ENCODE data around the gene CSAD. TPM values are rescaled to one million over a fixed set of nuclear protein-coding genes. Genes with fewer than 3 reads are reported as not detected.
"Not testable (repeated sequence)": the region's sequence is repeated elsewhere in the genome, so short reads cannot be mapped to it uniquely, and the experiment has no call there.

The CSAD gene
- total RNA-seq, 1 donor from 2014 or later = 16.7 TPM

GRCh38 chr12:53174881-53175491, 5.7 kb downstream of the CSAD start:
- Histone ChIP-seq H3K4me3 (ENCODE audit: low read length in 3 of 3) (no peak overlapping the region), H3K9ac (ENCODE audit: low read depth in 1 of 3, low read length in 3 of 3) (no peak overlapping the region), H3K27ac (ENCODE audit: low read depth, low read length) (no peak overlapping the region), H3K36me3 (ENCODE audit: control insufficient read depth in 3 of 3, insufficient read depth in 3 of 3, low read length in 3 of 3) (peaks cover 12 to 26% (median 14%) of the 10 kb centered on the region in 3 donors), H3K4me1 (ENCODE audit: control insufficient read depth in 3 of 3, insufficient read depth in 3 of 3, low read length in 3 of 3) (peaks cover 5 to 10% (median 10%) of the 10 kb centered on the region in 3 donors), H3K9me3 (ENCODE audit: control insufficient read depth in 3 of 3, low read length in 3 of 3) (no peaks in the 10 kb centered on the region), H3K27me3 (ENCODE audit: control insufficient read depth in 3 of 3, insufficient read depth in 3 of 3, low read length in 3 of 3) (no peaks in the 10 kb centered on the region)

GRCh38 chr12:53173085-53173715, 7.5 kb downstream of the CSAD start:
- H3K9me3 ChIP-seq (ENCODE audit: control insufficient read depth in 3 of 3, low read length in 3 of 3) = no peaks in the 10 kb centered on the region
- H3K9ac ChIP-seq (ENCODE audit: low read depth in 1 of 3, low read length in 3 of 3) = no peak overlapping the region
- no peaks in the 10 kb centered on the region for H3K27me3 ChIP-seq (ENCODE audit: control insufficient read depth in 3 of 3, insufficient read depth in 3 of 3, low read length in 3 of 3)
- no peak overlapping the region for H3K4me3 ChIP-seq (ENCODE audit: low read length in 3 of 3)
- peaks cover 0 to 3% (median 0%) of the 10 kb centered on the region in 3 donors for H3K4me1 ChIP-seq (ENCODE audit: control insufficient read depth in 3 of 3, insufficient read depth in 3 of 3, low read length in 3 of 3)
- H3K27ac ChIP-seq (ENCODE audit: low read depth, low read length) = no peak overlapping the region
- peaks cover 17 to 31% (median 19%) of the 10 kb centered on the region in 3 donors for H3K36me3 ChIP-seq (ENCODE audit: control insufficient read depth in 3 of 3, insufficient read depth in 3 of 3, low read length in 3 of 3)

GRCh38 chr12:53172352-53172751, 8.4 kb downstream of the CSAD start:
- Histone ChIP-seq H3K36me3 (ENCODE audit: control insufficient read depth in 3 of 3, insufficient read depth in 3 of 3, low read length in 3 of 3) (peaks cover 17 to 31% (median 19%) of the 10 kb centered on the region in 3 donors), H3K4me1 (ENCODE audit: control insufficient read depth in 3 of 3, insufficient read depth in 3 of 3, low read length in 3 of 3) (peaks cover 0 to 3% (median 0%) of the 10 kb centered on the region in 3 donors), H3K9ac (ENCODE audit: low read depth in 1 of 3, low read length in 3 of 3) (no peak overlapping the region), H3K27me3 (ENCODE audit: control insufficient read depth in 3 of 3, insufficient read depth in 3 of 3, low read length in 3 of 3) (no peaks in the 10 kb centered on the region), H3K9me3 (ENCODE audit: control insufficient read depth in 3 of 3, low read length in 3 of 3) (no peaks in the 10 kb centered on the region), H3K4me3 (ENCODE audit: low read length in 3 of 3) (no peak overlapping the region), H3K27ac (ENCODE audit: low read depth, low read length) (no peak overlapping the region)

GRCh38 chr12:53171725-53172329, 8.9 kb downstream of the CSAD start:
- peaks cover 0 to 3% (median 0%) of the 10 kb centered on the region in 3 donors for H3K4me1 ChIP-seq (ENCODE audit: control insufficient read depth in 3 of 3, insufficient read depth in 3 of 3, low read length in 3 of 3)
- H3K27me3 ChIP-seq (ENCODE audit: control insufficient read depth in 3 of 3, insufficient read depth in 3 of 3, low read length in 3 of 3) = no peaks in the 10 kb centered on the region
- no peak overlapping the region for H3K9ac ChIP-seq (ENCODE audit: low read depth in 1 of 3, low read length in 3 of 3)
- H3K9me3 ChIP-seq (ENCODE audit: control insufficient read depth in 3 of 3, low read length in 3 of 3) = no peaks in the 10 kb centered on the region
- no peak overlapping the region for H3K27ac ChIP-seq (ENCODE audit: low read depth, low read length)
- H3K4me3 ChIP-seq (ENCODE audit: low read length in 3 of 3) = no peak overlapping the region
- H3K36me3 ChIP-seq (ENCODE audit: control insufficient read depth in 3 of 3, insufficient read depth in 3 of 3, low read length in 3 of 3) = peaks cover 17 to 36% (median 19%) of the 10 kb centered on the region in 3 donors

- Histone ChIP-seq H3K4me3 (ENCODE audit: low read length in 3 of 3) (no peak overlapping the region), H3K27ac (ENCODE audit: low read depth, low read length) (no peak overlapping the region), H3K27me3 (ENCODE audit: control insufficient read depth in 3 of 3, insufficient read depth in 3 of 3, low read length in 3 of 3) (no peaks in the 10 kb centered on the region), H3K4me1 (ENCODE audit: control insufficient read depth in 3 of 3, insufficient read depth in 3 of 3, low read length in 3 of 3) (peaks cover 0 to 3% (median 0%) of the 10 kb centered on the region in 3 donors), H3K36me3 (ENCODE audit: control insufficient read depth in 3 of 3, insufficient read depth in 3 of 3, low read length in 3 of 3) (peaks cover 17 to 37% (median 19%) of the 10 kb centered on the region in 3 donors), H3K9ac (ENCODE audit: low read depth in 1 of 3, low read length in 3 of 3) (no peak overlapping the region), H3K9me3 (ENCODE audit: control insufficient read depth in 3 of 3, low read length in 3 of 3) (no peaks in the 10 kb centered on the region)
Observed at GRCh38 chr12:53170876-53171724, 9.6 kb downstream of the CSAD start.

GRCh38 chr12:53170215-53170614, 10.5 kb downstream of the CSAD start:
- Histone ChIP-seq H3K27me3 (ENCODE audit: control insufficient read depth in 3 of 3, insufficient read depth in 3 of 3, low read length in 3 of 3) (no peaks in the 10 kb centered on the region), H3K9me3 (ENCODE audit: control insufficient read depth in 3 of 3, low read length in 3 of 3) (no peaks in the 10 kb centered on the region), H3K27ac (ENCODE audit: low read depth, low read length) (no peak overlapping the region), H3K4me3 (ENCODE audit: low read length in 3 of 3) (no peak overlapping the region), H3K4me1 (ENCODE audit: control insufficient read depth in 3 of 3, insufficient read depth in 3 of 3, low read length in 3 of 3) (peaks cover 0 to 3% (median 0%) of the 10 kb centered on the region in 3 donors), H3K9ac (ENCODE audit: low read depth in 1 of 3, low read length in 3 of 3) (no peak overlapping the region), H3K36me3 (ENCODE audit: control insufficient read depth in 3 of 3, insufficient read depth in 3 of 3, low read length in 3 of 3) (peaks cover 17 to 40% (median 19%) of the 10 kb centered on the region in 3 donors)

GRCh38 chr12:53169644-53170043, 11.1 kb downstream of the CSAD start:
- peaks cover 0 to 3% (median 0%) of the 10 kb centered on the region in 3 donors for H3K4me1 ChIP-seq (ENCODE audit: control insufficient read depth in 3 of 3, insufficient read depth in 3 of 3, low read length in 3 of 3)
- H3K4me3 ChIP-seq (ENCODE audit: low read length in 3 of 3) = no peak overlapping the region
- H3K9ac ChIP-seq (ENCODE audit: low read depth in 1 of 3, low read length in 3 of 3) = no peak overlapping the region
- H3K27me3 ChIP-seq (ENCODE audit: control insufficient read depth in 3 of 3, insufficient read depth in 3 of 3, low read length in 3 of 3) = no peaks in the 10 kb centered on the region
- no peak overlapping the region for H3K27ac ChIP-seq (ENCODE audit: low read depth, low read length)
- peaks cover 17 to 40% (median 19%) of the 10 kb centered on the region in 3 donors for H3K36me3 ChIP-seq (ENCODE audit: control insufficient read depth in 3 of 3, insufficient read depth in 3 of 3, low read length in 3 of 3)
- no peaks in the 10 kb centered on the region for H3K9me3 ChIP-seq (ENCODE audit: control insufficient read depth in 3 of 3, low read length in 3 of 3)

GRCh38 chr12:53166837-53167236, 13.9 kb downstream of the CSAD start:
- peaks cover 0 to 3% (median 0%) of the 10 kb centered on the region in 3 donors for H3K4me1 ChIP-seq (ENCODE audit: control insufficient read depth in 3 of 3, insufficient read depth in 3 of 3, low read length in 3 of 3)
- no peak overlapping the region for H3K4me3 ChIP-seq (ENCODE audit: low read length in 3 of 3)
- no peaks in the 10 kb centered on the region for H3K27me3 ChIP-seq (ENCODE audit: control insufficient read depth in 3 of 3, insufficient read depth in 3 of 3, low read length in 3 of 3)
- H3K36me3 ChIP-seq (ENCODE audit: control insufficient read depth in 3 of 3, insufficient read depth in 3 of 3, low read length in 3 of 3) = peaks cover 13 to 28% (median 13%) of the 10 kb centered on the region in 3 donors
- no peak overlapping the region for H3K27ac ChIP-seq (ENCODE audit: low read depth, low read length)
- H3K9ac ChIP-seq (ENCODE audit: low read depth in 1 of 3, low read length in 3 of 3) = no peak overlapping the region
- H3K9me3 ChIP-seq (ENCODE audit: control insufficient read depth in 3 of 3, low read length in 3 of 3) = no peaks in the 10 kb centered on the region

- not testable (repeated sequence) for H3K4me3 ChIP-seq (ENCODE audit: low read length in 3 of 3); H3K4me1 ChIP-seq (ENCODE audit: control insufficient read depth in 3 of 3, insufficient read depth in 3 of 3, low read length in 3 of 3); H3K27me3 ChIP-seq (ENCODE audit: control insufficient read depth in 3 of 3, insufficient read depth in 3 of 3, low read length in 3 of 3); H3K9me3 ChIP-seq (ENCODE audit: control insufficient read depth in 3 of 3, low read length in 3 of 3); H3K27ac ChIP-seq (ENCODE audit: low read depth, low read length); H3K9ac ChIP-seq (ENCODE audit: low read depth in 1 of 3, low read length in 3 of 3)
- peaks cover 9 to 26% (median 10%) of the 10 kb centered on the region in 3 donors for H3K36me3 ChIP-seq (ENCODE audit: control insufficient read depth in 3 of 3, insufficient read depth in 3 of 3, low read length in 3 of 3)
Observed at GRCh38 chr12:53163008-53163407, 17.7 kb downstream of the CSAD start.
